WERI-Rb-1 (cell line): ENCODE measurements around the gene BEAN1.
"Not testable (repeated sequence)": the region's sequence is repeated elsewhere in the genome, so short reads cannot be mapped to it uniquely, and the experiment has no call there.

Experiments
- DNase-seq: peaks from one replicate; pipeline ENCODE4 v3.0.0-alpha.2; 2020
- H3K27ac ChIP-seq: fragments of 250-450 bp; sonication (Bioruptor Pico); 2 replicates; pipeline ENCODE4 v1.5.1; 2020; ENCODE audit warnings: mild to moderate bottlenecking, moderate library complexity
- H3K27me3 ChIP-seq: fragments of 250-450 bp; sonication (Bioruptor Pico); 2 replicates; pipeline ENCODE4 v1.5.1; 2021; ENCODE audit warnings: mild to moderate bottlenecking, low read depth, moderate library complexity; ENCODE audit not compliant: insufficient read depth, severe bottlenecking
- H3K36me3 ChIP-seq: fragments of 250-450 bp; sonication (Bioruptor Pico); 2 replicates; pipeline ENCODE4 v1.5.1; 2020; ENCODE audit warnings: mild to moderate bottlenecking, moderate library complexity
- H3K4me3 ChIP-seq: 2 replicates; pipeline ENCODE4 v1.5.1; 2011; ENCODE audit warnings: low read depth, mild to moderate bottlenecking, control low read depth, low read length
- H3K9me3 ChIP-seq: fragments of 250-450 bp; sonication (Bioruptor Pico); 2 replicates; pipeline ENCODE4 v1.5.1; 2021; ENCODE audit warnings: mild to moderate bottlenecking, moderate library complexity; ENCODE audit not compliant: severe bottlenecking
- CTCF ChIP-seq: IDR thresholded peaks from 2 replicates; pipeline ENCODE4 v1.5.1; 2011; ENCODE audit warnings: low read depth, mild to moderate bottlenecking, control low read depth, inconsistent platforms, low read length

The BEAN1 gene

GRCh38 chr16:66512272-66513110 is 85.4 kb downstream of the BEAN1 start:
- Histone ChIP-seq H3K9me3 (no peaks in the 10 kb centered on the region), H3K27me3 (no peaks in the 10 kb centered on the region), H3K36me3 (no peaks in the 10 kb centered on the region; the same call in 1 of the 2 replicates), H3K27ac (no peak overlapping the region), H3K4me3 (no peak overlapping the region)
- DNase-seq, result no peak
- no peak for TF ChIP-seq CTCF

- no peaks in the 10 kb centered on the region; the same call in 1 of the 2 replicates for H3K36me3 ChIP-seq
- no peak for TF ChIP-seq CTCF
- no peaks in the 10 kb centered on the region for H3K9me3 ChIP-seq
- no peaks in the 10 kb centered on the region for H3K27me3 ChIP-seq
- DNase-seq, result no peak
- no peak overlapping the region for H3K4me3 ChIP-seq
- H3K27ac ChIP-seq, result no peak overlapping the region
These were observed 86.1 kb downstream of the BEAN1 start for GRCh38 chr16:66513111-66513723.

DNA sequence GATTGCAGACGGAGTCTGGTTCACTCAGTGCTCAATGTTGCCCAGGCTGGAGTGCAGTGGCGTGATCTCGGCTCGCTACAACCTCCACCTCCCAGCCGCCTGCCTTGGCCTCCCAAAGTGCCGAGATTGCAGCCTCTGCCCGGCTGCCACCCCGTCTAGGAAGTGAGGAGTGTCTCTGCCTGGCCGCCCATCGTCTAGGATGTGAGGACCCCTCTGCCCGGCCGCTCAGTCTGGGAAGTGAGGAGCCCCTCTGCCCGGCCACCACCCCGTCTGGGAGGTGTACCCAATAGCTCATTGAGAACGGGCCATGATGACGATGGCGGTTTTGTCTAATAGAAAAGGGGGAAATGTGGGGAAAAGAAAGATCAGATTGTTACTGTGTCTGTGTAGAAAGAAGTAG is 87.3 kb downstream of the BEAN1 start:
- DNase-seq, H3K9me3 ChIP-seq, H3K27ac ChIP-seq: not testable (repeated sequence)

GRCh38 chr16:66514980-66515595 is 88.0 kb downstream of the BEAN1 start:
- not testable (repeated sequence) for H3K4me3 ChIP-seq, H3K36me3 ChIP-seq, DNase-seq, H3K9me3 ChIP-seq, H3K27me3 ChIP-seq, H3K27ac ChIP-seq

More for the DNA sequence above, 87.3 kb downstream of the BEAN1 start:
- H3K4me3 ChIP-seq, H3K27me3 ChIP-seq, H3K36me3 ChIP-seq: not testable (repeated sequence)

DNA sequence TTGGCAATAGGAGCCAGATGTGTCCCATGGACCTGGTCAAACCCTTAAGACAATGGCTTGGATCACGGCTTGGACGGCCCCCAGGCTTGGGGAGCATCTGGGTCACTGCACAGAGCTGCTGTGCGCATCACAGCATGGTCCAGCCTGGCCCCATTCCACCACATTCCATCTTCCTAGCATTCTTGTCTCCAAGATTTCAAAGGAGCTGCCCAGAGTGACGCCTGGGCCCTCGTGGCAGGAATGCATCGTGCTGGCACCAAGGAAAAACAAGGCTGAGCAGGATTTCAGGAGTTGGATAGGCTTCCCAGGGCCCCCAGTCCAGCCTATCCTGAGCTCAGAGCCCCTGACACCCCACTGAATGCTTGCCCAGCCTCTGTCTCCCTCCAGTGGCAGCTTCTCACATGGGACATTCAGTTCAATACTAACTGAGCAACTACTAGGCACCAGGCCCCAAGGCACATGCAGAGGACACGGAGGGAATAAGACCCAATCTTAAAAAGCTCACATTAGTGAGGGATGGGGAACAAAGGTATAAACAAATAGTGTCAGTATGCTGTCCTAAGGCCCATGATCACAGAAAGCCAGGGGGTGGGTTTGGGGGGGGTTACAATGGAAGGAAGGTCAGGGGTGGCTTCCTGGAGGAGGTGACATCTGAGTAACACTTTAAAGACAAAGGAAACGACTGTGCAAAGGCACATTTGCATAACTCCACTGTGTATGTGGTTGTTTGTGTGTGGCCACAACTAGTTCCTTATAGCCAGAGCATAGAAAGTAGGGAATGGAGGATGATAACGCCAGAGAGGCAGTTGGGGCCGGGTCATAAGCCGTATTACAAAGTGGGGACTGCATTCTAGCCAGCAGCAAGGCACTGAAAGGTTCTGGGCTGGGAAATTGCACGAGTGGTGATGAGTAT is 88.8 kb downstream of the BEAN1 start:
- DNase-seq, result no peak

More for the DNA sequence above, 88.8 kb downstream of the BEAN1 start:
- Histone ChIP-seq H3K4me3 (no peak overlapping the region), H3K9me3 (no peaks in the 10 kb centered on the region), H3K27me3 (no peaks in the 10 kb centered on the region), H3K36me3 (no peaks in the 10 kb centered on the region; the same call in 1 of the 2 replicates), H3K27ac (no peak overlapping the region)
- TF ChIP-seq CTCF, result no peak
